K562 (cell line): ENCODE results near the gene GADD45G. TPM values are rescaled to one million over a fixed set of nuclear protein-coding genes. Genes with fewer than 3 reads are reported as not detected.

Experiments
- ATAC-seq: fragments of 200-7000 bp; cut with Tn5 transposase; 3 replicates; pipeline ENCODE4 v1.9.1; 2020; ENCODE audit warnings: moderate library complexity
- BruUV-seq: library from RNA; stranded (reverse); fragments of 400-500 nt; replicated peaks from 2 replicates; lab custom pipeline; 2021; lab: Mats Ljungman, UMichigan
- CTCF ChIA-PET: fragments of 300-600 bp; formaldehyde crosslinking; extraction: SDS; loops from one replicate; lab custom pipeline; 2021; ENCODE audit warnings: low intra/inter-chr PET ratio; lab: Yijun Ruan, JAX
- POLR2A ChIA-PET: fragments of 300-600, 350-650 bp; sonication (Branson Sonifier 250); formaldehyde crosslinking; extraction: SDS; loops from one replicate; lab custom pipeline; 2021; ENCODE audit warnings: antibody characterized with exemption, inconsistent platforms; lab: Yijun Ruan, JAX
- DNase-seq, 4 experiments: peaks; one replicate each; pipeline versions ENCODE4 v3.0.0 to v3.0.0-alpha.2; 2011 to 2018; ENCODE audit warnings: low spot score in 3 of 4, mixed read lengths in 3 of 4; ENCODE audit errors: extremely low read depth in 1 of 4
- FAIRE-seq: peaks from 2 replicates; lab custom pipeline; 2011; peaks lifted over from hg19 to GRCh38; lab: Jason Lieb, UNC
- H2AFZ ChIP-seq: 2 replicates; pipeline ENCODE4 v1.6.0; 2011; ENCODE audit warnings: low read depth, low read length, control low read depth, inconsistent platforms
- H3K27ac ChIP-seq: fragments of 200-600 bp; 3 replicates; pipeline ENCODE4 v1.8.0; 2011; ENCODE audit warnings: low read depth, mild to moderate bottlenecking, control low read depth, inconsistent platforms, low read length, moderate library complexity, mixed read lengths; ENCODE audit errors: extremely low read depth
- H3K27me3 ChIP-seq, 2 experiments: fragments of 300-600 bp in 1 of 2; 2 replicates in 1 of 2; 3 replicates in 1 of 2; pipeline versions ENCODE4 v1.6.0 to v1.8.0; 2011; ENCODE audit warnings: inconsistent platforms in 2 of 2, low read length in 2 of 2, mild to moderate bottlenecking in 1 of 2, mixed read lengths in 1 of 2, moderate library complexity in 1 of 2; ENCODE audit not compliant: control insufficient read depth in 2 of 2, insufficient read depth in 2 of 2
- H3K36me3 ChIP-seq: fragments of 300-600 bp; 3 replicates; pipeline ENCODE4 v1.8.0; 2011; ENCODE audit warnings: mild to moderate bottlenecking, low read length, inconsistent platforms; ENCODE audit not compliant: control insufficient read depth, insufficient read depth
- H3K4me1 ChIP-seq, 2 experiments: fragments of 200-600 bp in 1 of 2; replicated peaks in 1 of 2; 2 replicates in 1 of 2; 3 replicates in 1 of 2; pipeline versions ENCODE4 v1.5.1 to v1.8.0; 2011; ENCODE audit warnings: inconsistent platforms in 2 of 2, low read length in 2 of 2, mild to moderate bottlenecking in 1 of 2, mixed read lengths in 1 of 2, moderate library complexity in 1 of 2; ENCODE audit not compliant: control insufficient read depth in 2 of 2, insufficient read depth in 2 of 2
- H3K4me2 ChIP-seq: 2 replicates; pipeline ENCODE4 v1.6.1; 2011; ENCODE audit warnings: low read length, control low read depth, inconsistent platforms, mixed read lengths; ENCODE audit not compliant: insufficient read depth
- H3K4me3 ChIP-seq: fragments of 200-600 bp; sonication (generic), shearing (Covaris generic); 2 replicates; pipeline ENCODE4 v1.5.1; 2016; ENCODE audit warnings: control low read depth, inconsistent platforms
- H3K79me2 ChIP-seq: fragments of 200-600 bp; 3 replicates; pipeline ENCODE4 v1.8.0; 2011; ENCODE audit warnings: low read length, inconsistent platforms; ENCODE audit not compliant: control insufficient read depth, insufficient read depth
- H3K9ac ChIP-seq, 2 experiments: 2 replicates each; pipeline versions ENCODE4 v1.6.0 to v1.6.1; 2011; ENCODE audit warnings: low read depth in 2 of 2, low read length in 2 of 2, control low read depth in 1 of 2, inconsistent platforms in 1 of 2, mild to moderate bottlenecking in 1 of 2, mixed read lengths in 1 of 2; ENCODE audit not compliant: insufficient read depth in 1 of 2
- H3K9me1 ChIP-seq: one replicate; pipeline ENCODE4 v1.6.0; 2011; ENCODE audit warnings: inconsistent platforms, mild to moderate bottlenecking, low read length, moderate library complexity; ENCODE audit not compliant: control insufficient read depth, insufficient read depth
- H3K9me3 ChIP-seq: replicated peaks from 2 replicates; pipeline ENCODE4 v1.5.1; 2011; ENCODE audit warnings: low read depth, low read length, inconsistent platforms; ENCODE audit not compliant: control insufficient read depth, insufficient read depth
- H4K20me1 ChIP-seq: replicated peaks from 2 replicates; pipeline ENCODE4 v1.6.1; 2011; ENCODE audit warnings: low read length, inconsistent platforms, mixed read lengths; ENCODE audit not compliant: control insufficient read depth, insufficient read depth
- BRF1 ChIP-seq: IDR thresholded peaks from 3 replicates; pipeline ENCODE4 v1.6.1; 2011; ENCODE audit warnings: borderline replicate concordance, mild to moderate bottlenecking; ENCODE audit not compliant: insufficient read length; ENCODE audit errors: extremely low read depth
- CSDE1 ChIP-seq, 2 experiments: fragments of 450-650 bp; IDR thresholded peaks; 2 replicates each; pipeline ENCODE4 v1.6.1; 2016; ENCODE audit warnings: mild to moderate bottlenecking in 1 of 2
- EZH2 ChIP-seq: IDR thresholded peaks from 2 replicates; pipeline ENCODE4 v1.6.1; 2012; ENCODE audit warnings: low read depth, mild to moderate bottlenecking, inconsistent platforms, low read length, borderline replicate concordance
- IRF2 ChIP-seq: sonication (generic); formaldehyde crosslinking; IDR thresholded peaks from 2 replicates; pipeline ENCODE4 v1.8.1; 2022; ENCODE audit warnings: mild to moderate bottlenecking, missing genetic modification reagents
- KAT8 ChIP-seq: fragments of 450-650 bp; IDR thresholded peaks from 2 replicates; pipeline ENCODE4 v1.6.1; 2016; ENCODE audit warnings: low read depth, mild to moderate bottlenecking
- MYNN ChIP-seq, 2 experiments: sonication (generic); formaldehyde crosslinking in 1 of 2; IDR thresholded peaks; 2 replicates each; pipeline versions ENCODE4 v1.5.0 to v1.6.1; 2016 to 2020; ENCODE audit warnings: antibody characterized with exemption in 1 of 2, missing genetic modification reagents in 1 of 2
- POU5F1 ChIP-seq: fragments of 150-350 bp; IDR thresholded peaks from 2 replicates; pipeline ENCODE4 v1.6.1; 2014; ENCODE audit warnings: borderline replicate concordance, low read length, low read depth, mild to moderate bottlenecking; ENCODE audit not compliant: partially characterized antibody
- RAD21 ChIP-seq, 2 experiments: fragments of 250-450 bp in 1 of 2; fragments of 450-650 bp in 1 of 2; sonication (Bioruptor Pico) in 1 of 2; formaldehyde crosslinking in 1 of 2; IDR thresholded peaks in 1 of 2; conservative IDR thresholded peaks in 1 of 2; 2 replicates each; pipeline versions ENCODE4 v1.4.0 to v1.8.0; 2020 to 2022; ENCODE audit warnings: mild to moderate bottlenecking in 2 of 2, moderate library complexity in 1 of 2
- RBM14 ChIP-seq: fragments of 200-400 bp; formaldehyde crosslinking; IDR thresholded peaks from 2 replicates; pipeline ENCODE4 v1.6.1; 2018; ENCODE audit warnings: low read depth, mild to moderate bottlenecking, low read length, moderate library complexity, borderline replicate concordance; ENCODE audit not compliant: insufficient read depth
- SP2 ChIP-seq: IDR thresholded peaks from 2 replicates; pipeline ENCODE4 v1.6.1; 2011; ENCODE audit warnings: mild to moderate bottlenecking, low read depth, low read length, moderate library complexity; ENCODE audit not compliant: poor library complexity, severe bottlenecking; ENCODE audit errors: extremely low read depth
- TBP ChIP-seq: optimal IDR thresholded peaks from 2 replicates; pipeline ENCODE3; 2011; ENCODE audit warnings: low read depth, low read length, improper control_type of control experiment
- TRIM24 ChIP-seq, 2 experiments: fragments of 450-650 bp; IDR thresholded peaks; 2 replicates each; pipeline ENCODE4 v1.6.1; 2016
- ZC3H4 ChIP-seq: sonication (generic); formaldehyde crosslinking; IDR thresholded peaks from 2 replicates; pipeline ENCODE4 v1.9.0; 2021; ENCODE audit warnings: missing genetic modification reagents, borderline replicate concordance
- ZNF324 ChIP-seq: fragments of 250-450 bp; sonication (Bioruptor Pico); IDR thresholded peaks from 2 replicates; pipeline ENCODE4 v1.4.0; 2020; ENCODE audit warnings: mild to moderate bottlenecking
- WGBS: fragments of 100-300 bp; shearing (Covaris generic); methylation state at CpG from one replicate; pipeline ENCODE4 v1.1.6; 2016; ENCODE audit warnings: low coverage, mixed read lengths; ENCODE audit not compliant: insufficient coverage; ENCODE audit errors: missing lambda C conversion rate; 5-methylcytosine and 5-hydroxymethylcytosine counted together
- in situ Hi-C: fragments of 300-500 bp; cut with MboI; formaldehyde crosslinking; loops from 4 replicates; pipeline ENCODE4 v1.15.0; 2018; ENCODE audit warnings: inconsistent platforms, mixed read lengths
- intact Hi-C: fragments of 100-400 bp; cut with micrococcal nuclease; formaldehyde crosslinking; loops from 2 replicates; pipeline ENCODE4 v1.14.2; 2022
- polyA plus RNA-seq, 8 experiments: library from polyadenylated mRNA; depleted of rRNA in 4 of 8; stranded (reverse) in 5 of 8; unstranded in 3 of 8; fragments of >200 nt; fragmentation: Nextera tagmentation in 2 of 8; fragmentation: Illumina TruSeq in 1 of 8; extraction: Ambion mirVana in 2 of 8; extraction: Trizol in 1 of 8; gene quantifications; 2 replicates each; pipeline versions ENCODE4 v1.2.1 to v1.2.3, GENCODE V29; 2011 to 2014; ENCODE audit warnings: inconsistent platforms in 1 of 8, missing spikeins in 1 of 8
- total RNA-seq, 7 experiments: library from RNA; depleted of rRNA in 6 of 7; stranded (reverse); fragments of >200 nt in 6 of 7; fragmentation: Illumina TruSeq in 2 of 7; extraction: Trizol in 2 of 7; gene quantifications; 2 replicates each; pipeline versions ENCODE4 v1.2.1 to v1.2.3, GENCODE V29; 2011 to 2021; ENCODE audit warnings: low replicate concordance in 1 of 7
- TF ChIP-seq, protein P1 (sequence below): fragments of 450-650 bp; IDR thresholded peaks from 2 replicates; pipeline ENCODE4 v1.6.1; 2014; ENCODE audit warnings: low read depth, mild to moderate bottlenecking, moderate library complexity, borderline replicate concordance
- TF ChIP-seq, protein P2 (sequence below), 3 experiments: IDR thresholded peaks in 2 of 3; conservative IDR thresholded peaks in 1 of 3; 2 replicates each; pipeline ENCODE4 v1.5.1; 2011 to 2012; ENCODE audit warnings: low read length in 3 of 3, mild to moderate bottlenecking in 3 of 3, control low read depth in 2 of 3, improper control_type of control experiment in 1 of 3, inconsistent platforms in 1 of 3, low read depth in 1 of 3, mixed read lengths in 1 of 3, moderate library complexity in 1 of 3; ENCODE audit not compliant: insufficient read depth in 2 of 3

The GADD45G gene
- total and polyA plus RNA-seq, 9 of the 15 experiments (the other 6 are each of a cell fraction or from before 2014, with no cell fraction given), result 0.20 to 0.34 TPM; not detected in 7

DNA sequence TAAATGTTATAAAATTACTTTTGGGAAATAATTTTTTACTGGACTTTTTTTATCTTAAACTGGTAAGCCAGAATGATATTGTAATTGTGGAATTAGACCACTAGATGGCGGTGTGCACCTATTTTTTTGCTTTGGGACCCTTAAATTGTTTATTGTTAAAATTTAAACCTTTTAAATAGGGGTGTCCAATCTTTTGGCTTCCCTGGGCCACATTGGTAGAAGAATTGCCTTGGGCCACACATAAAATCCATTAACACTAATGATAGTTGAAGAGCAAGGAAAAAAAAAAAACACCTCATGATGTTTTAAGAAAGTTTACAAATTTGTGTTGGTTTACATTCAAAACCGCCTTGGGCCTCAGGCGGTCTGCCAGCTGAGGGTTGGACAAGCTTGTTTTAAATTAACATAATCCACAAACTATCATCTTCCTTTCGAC is 28.4 kb upstream of the GADD45G start:
- H4K20me1 ChIP-seq, result no peaks in the 10 kb centered on the region
- no TSS peak for BruUV-seq
- ChIA-PET CTCF (interaction anchor here (1.5 kb wide), 1 partner anchor 26 kb away, joined by 5 read pairs; no protein-coding TSS in a partner anchor), POLR2A (no interaction called here)
- intact Hi-C loops (no loop called here), in situ Hi-C loops (loop anchor here (25.0 kb wide), 1 partner anchor 1311 kb away; no protein-coding TSS in a partner anchor)
- no peak overlapping the region for H3K27ac ChIP-seq
- H3K9me3 ChIP-seq, result no peaks in the 10 kb centered on the region
- no peak overlapping the region for H3K4me3 ChIP-seq
- no peak for TF ChIP-seq BRF1
- TF ChIP-seq EZH2, result no peak
- TF ChIP-seq TRIM24 (IDR thresholded peaks at IDR 0.05), result no peak
- no peak for TF ChIP-seq ZNF324 (CRISPR knock-in tag)
- TF ChIP-seq IRF2 (CRISPR knock-in tag), result no peak
- no peak for TF ChIP-seq ZC3H4
- TF ChIP-seq RBM14, result no peak
- no peak for TF ChIP-seq POU5F1
- TF ChIP-seq SP2, result no peak
- TF ChIP-seq KAT8, result no peak
- no peak for TF ChIP-seq TBP
- no peak for TF ChIP-seq CSDE1 (IDR thresholded peaks at IDR 0.05)
- TF ChIP-seq MYNN (IDR thresholded peaks at IDR 0.05), result no peak
- no peak for TF ChIP-seq MYNN (CRISPR knock-in tag; IDR thresholded peaks at IDR 0.05)
- TF ChIP-seq, protein P1, sequence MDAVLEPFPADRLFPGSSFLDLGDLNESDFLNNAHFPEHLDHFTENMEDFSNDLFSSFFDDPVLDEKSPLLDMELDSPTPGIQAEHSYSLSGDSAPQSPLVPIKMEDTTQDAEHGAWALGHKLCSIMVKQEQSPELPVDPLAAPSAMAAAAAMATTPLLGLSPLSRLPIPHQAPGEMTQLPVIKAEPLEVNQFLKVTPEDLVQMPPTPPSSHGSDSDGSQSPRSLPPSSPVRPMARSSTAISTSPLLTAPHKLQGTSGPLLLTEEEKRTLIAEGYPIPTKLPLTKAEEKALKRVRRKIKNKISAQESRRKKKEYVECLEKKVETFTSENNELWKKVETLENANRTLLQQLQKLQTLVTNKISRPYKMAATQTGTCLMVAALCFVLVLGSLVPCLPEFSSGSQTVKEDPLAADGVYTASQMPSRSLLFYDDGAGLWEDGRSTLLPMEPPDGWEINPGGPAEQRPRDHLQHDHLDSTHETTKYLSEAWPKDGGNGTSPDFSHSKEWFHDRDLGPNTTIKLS, result no peak
- TF ChIP-seq RAD21 (CRISPR knock-in tag; conservative IDR thresholded peaks at IDR 0.05 in 1 of 2, IDR thresholded peaks at IDR 0.05 in 1 of 2), result peak; percentile 14 to 47; a peak in 2 of 4 replicates
- TF ChIP-seq, protein P2, sequence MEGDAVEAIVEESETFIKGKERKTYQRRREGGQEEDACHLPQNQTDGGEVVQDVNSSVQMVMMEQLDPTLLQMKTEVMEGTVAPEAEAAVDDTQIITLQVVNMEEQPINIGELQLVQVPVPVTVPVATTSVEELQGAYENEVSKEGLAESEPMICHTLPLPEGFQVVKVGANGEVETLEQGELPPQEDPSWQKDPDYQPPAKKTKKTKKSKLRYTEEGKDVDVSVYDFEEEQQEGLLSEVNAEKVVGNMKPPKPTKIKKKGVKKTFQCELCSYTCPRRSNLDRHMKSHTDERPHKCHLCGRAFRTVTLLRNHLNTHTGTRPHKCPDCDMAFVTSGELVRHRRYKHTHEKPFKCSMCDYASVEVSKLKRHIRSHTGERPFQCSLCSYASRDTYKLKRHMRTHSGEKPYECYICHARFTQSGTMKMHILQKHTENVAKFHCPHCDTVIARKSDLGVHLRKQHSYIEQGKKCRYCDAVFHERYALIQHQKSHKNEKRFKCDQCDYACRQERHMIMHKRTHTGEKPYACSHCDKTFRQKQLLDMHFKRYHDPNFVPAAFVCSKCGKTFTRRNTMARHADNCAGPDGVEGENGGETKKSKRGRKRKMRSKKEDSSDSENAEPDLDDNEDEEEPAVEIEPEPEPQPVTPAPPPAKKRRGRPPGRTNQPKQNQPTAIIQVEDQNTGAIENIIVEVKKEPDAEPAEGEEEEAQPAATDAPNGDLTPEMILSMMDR (IDR thresholded peaks at IDR 0.05 in 2 of 3, conservative IDR thresholded peaks at IDR 0.05 in 1 of 3; ENCODE audit: insufficient read depth in 2 of 3, low read depth in 1 of 3, low read length in 3 of 3), result peak in 2 of 3 experiments; percentile 12 to 57; a peak in 3 of 6 replicates
- H3K4me1 ChIP-seq, result no peaks in the 10 kb centered on the region
- H2AFZ ChIP-seq, result no peak overlapping the region
- 2% methylated on average over 4 of the region's 4 CpGs for WGBS
- no peaks in the 10 kb centered on the region for H3K79me2 ChIP-seq
- no peaks in the 10 kb centered on the region for H3K36me3 ChIP-seq
- no peak overlapping the region for H3K9ac ChIP-seq
- no peak for ATAC-seq
- H3K27me3 ChIP-seq, result 0 out of 5 replicates have a peak, but pooled peaks cover 0 to 6% of the 10 kb centered on the region in 2 experiments
- H3K9me1 ChIP-seq, result no peaks in the 10 kb centered on the region
- FAIRE-seq, result no peak
- DNase-seq, result peak in 3 of 4 experiments; percentile 10 to 24 (median 15)
- H3K4me2 ChIP-seq, result no peak overlapping the region
